ENCODE measurements around the gene WNT5A.

The WNT5A gene

GRCh38 chr3:55442861-55443260 is 44.2 kb downstream of the WNT5A start:
- no peak for DNase-seq

GRCh38 chr3:55441499-55441898 is 45.6 kb downstream of the WNT5A start:
- DNase-seq = no peak

- no peak for DNase-seq
These were observed 46.9 kb downstream of the WNT5A start for GRCh38 chr3:55440104-55440708.

- DNase-seq = no peak
These were observed 47.4 kb downstream of the WNT5A start for GRCh38 chr3:55439657-55440056.

- DNase-seq = no peak
These were observed 50.5 kb downstream of the WNT5A start for GRCh38 chr3:55436644-55437043.

- no peak for DNase-seq
These were observed 51.6 kb downstream of the WNT5A start for GRCh38 chr3:55435491-55435890.

GRCh38 chr3:55434789-55435188 is 52.3 kb downstream of the WNT5A start:
- DNase-seq = no peak

GRCh38 chr3:55431041-55431440 is 56.1 kb downstream of the WNT5A start:
- no peak for DNase-seq

- DNase-seq = no peak
These were observed 59.4 kb downstream of the WNT5A start for GRCh38 chr3:55427739-55428138.

- DNase-seq = no peak
These were observed 60.6 kb downstream of the WNT5A start for GRCh38 chr3:55426486-55426885.

GRCh38 chr3:55423782-55424181 is 63.3 kb downstream of the WNT5A start:
- no peak for DNase-seq

- DNase-seq = no peak
These were observed 69.9 kb downstream of the WNT5A start for GRCh38 chr3:55417211-55417610.

GRCh38 chr3:55416331-55416821 is 70.7 kb downstream of the WNT5A start:
- no peak for DNase-seq
